Psoas muscle (tissue), 8 donors: Measurements from ENCODE around the gene DNAH3. TPM values are rescaled to one million over a fixed set of nuclear protein-coding genes. Genes with fewer than 3 reads are reported as not detected.

ENCODE experiments used
- ATAC-seq, 4 donors: fragments of 200-7000 bp; cut with Tn5 transposase; one replicate each; pipeline ENCODE4 v1.9.1; 2020; ENCODE audit warnings: moderate library complexity in 3 of 4, mild to moderate bottlenecking in 2 of 4
- DNase-seq, 2 donors: peaks; one replicate each; pipeline ENCODE4 v3.0.0-alpha.2; 2020
- H3K27ac ChIP-seq: fragments of 200-600 bp; one replicate; pipeline ENCODE4 v1.8.0; 2022
- H3K27me3 ChIP-seq, 3 donors: fragments of 200-600 bp in 1 of 3; one replicate each; pipeline versions ENCODE4 v1.6.1 to v1.8.0; 2013 to 2022; ENCODE audit warnings: low read length in 2 of 3, mild to moderate bottlenecking in 2 of 3, moderate library complexity in 1 of 3; ENCODE audit not compliant: insufficient read depth in 3 of 3
- H3K36me3 ChIP-seq, 2 donors: fragments of 200-600 bp in 1 of 2; one replicate each; pipeline versions ENCODE4 v1.6.1 to v1.8.0; 2013 to 2022; ENCODE audit warnings: low read depth in 1 of 2, mild to moderate bottlenecking in 1 of 2, moderate library complexity in 1 of 2; ENCODE audit not compliant: insufficient read depth in 1 of 2
- H3K4me1 ChIP-seq: fragments of 200-600 bp; one replicate; pipeline ENCODE4 v1.8.0; 2022
- H3K4me3 ChIP-seq: fragments of 200-600 bp; one replicate; pipeline ENCODE4 v1.8.0; 2022; ENCODE audit warnings: mild to moderate bottlenecking
- H3K9me3 ChIP-seq: fragments of 200-600 bp; one replicate; pipeline ENCODE4 v1.8.0; 2022
- WGBS, 3 donors: extraction: QIAGEN DNeasy Blood & Tissue Kit; methylation state at CpG; one replicate each; pipeline versions ENCODE4 v1.1.6 to v1.1.7; 2013; 5-methylcytosine and 5-hydroxymethylcytosine counted together
- intact Hi-C, 2 donors: fragments of 100-400 bp; cut with DNase I; formaldehyde crosslinking; loops; one replicate each; pipeline versions ENCODE4 v1.11.0 to v1.14.2; 2022
- polyA plus RNA-seq, 3 donors: library from polyadenylated mRNA; stranded (reverse); fragments of 200-250 nt; gene quantifications; one replicate each; pipeline ENCODE4 v1.2.3, GENCODE V29; 2013
- total RNA-seq, 4 donors: library from RNA; stranded (reverse); fragmentation: NEBNext Ultra II Directional in 2 of 4; extraction: Animal tissue kit (Norgen Biotek cat#: 25700) in 2 of 4; gene quantifications; one replicate each; pipeline versions ENCODE4 v1.2.1 to v1.2.4, GENCODE V29; 2021 to 2023
- TF ChIP-seq, protein P1 (sequence below): fragments of 200-600 bp; IDR thresholded peaks from one replicate; pipeline ENCODE4 v1.8.0; 2022; ENCODE audit warnings: antibody characterized with exemption
- donor health status: healthy with polysubstance abuse.
- donor health status: DM: no; HTN: no; CAD: no; lungs with moderate emphysema.
- donor health status: Bipolar disorder and iron deficiency.
- donor health status: healthy.
- donor health status: DM: yes; HTN: yes; CAD: no.
- donor health status: DM: no; HTN: no; CAD: no.
- donor health status: DM: no; HTN: no; CAD: no.
- donor health status: DM: yes; HTN: yes; CAD: no.

DNAH3 gene
- total and polyA plus RNA-seq, 7 donors = 0.01 to 2.1 (median 0.17) TPM; not detected in 1

DNA sequence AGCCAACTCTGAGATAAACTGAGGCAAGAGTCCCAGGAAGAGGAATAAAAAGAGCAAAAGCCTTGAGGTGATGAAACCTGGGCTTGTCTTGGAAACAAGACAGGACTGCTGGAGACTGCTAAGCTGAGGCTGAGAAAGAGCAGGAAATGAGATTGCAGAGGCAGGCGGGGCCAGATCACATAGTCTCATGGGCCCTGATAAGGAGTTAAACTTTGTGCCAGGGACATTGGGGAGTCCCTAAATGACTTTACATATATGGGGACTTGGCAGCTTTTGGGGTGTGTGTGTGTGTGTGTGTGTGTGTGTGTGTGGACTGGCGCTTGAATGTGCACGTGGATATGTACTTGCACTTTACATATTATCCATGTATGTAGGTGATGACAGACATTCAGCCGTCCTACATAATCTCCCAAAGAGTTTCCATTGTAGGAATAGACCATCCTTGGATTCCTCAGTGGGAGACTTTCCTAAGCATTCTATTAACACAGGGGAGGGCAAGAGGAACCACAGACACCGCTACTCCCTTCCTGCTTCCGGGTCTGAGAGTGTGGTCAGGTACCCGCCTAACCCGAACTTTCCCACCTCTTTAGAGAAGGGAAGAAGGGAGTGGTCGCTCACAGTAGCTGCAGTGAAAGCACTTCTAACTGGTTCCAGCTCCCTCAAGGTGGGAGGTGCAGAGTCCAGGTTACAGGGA is 127.0 kb downstream of the DNAH3 start:
- no peak for ATAC-seq
- WGBS, 3 donors = 77 to 86% (median 79%) methylated on average over 9 of the region's 9 CpGs
- DNase-seq = no peak
- H3K27ac ChIP-seq = no peak overlapping the region
- intact Hi-C loops = loop anchor here in 1 of 2 donors (10.0 kb wide), 1 partner anchor 61 kb away; no protein-coding TSS in a partner anchor
- no peak overlapping the region for H3K4me3 ChIP-seq
- no peaks in the 10 kb centered on the region for H3K36me3 ChIP-seq
- H3K27me3 ChIP-seq = no peaks in the 10 kb centered on the region
- H3K4me1 ChIP-seq = no peaks in the 10 kb centered on the region
- no peaks in the 10 kb centered on the region for H3K9me3 ChIP-seq
- TF ChIP-seq, protein P1, sequence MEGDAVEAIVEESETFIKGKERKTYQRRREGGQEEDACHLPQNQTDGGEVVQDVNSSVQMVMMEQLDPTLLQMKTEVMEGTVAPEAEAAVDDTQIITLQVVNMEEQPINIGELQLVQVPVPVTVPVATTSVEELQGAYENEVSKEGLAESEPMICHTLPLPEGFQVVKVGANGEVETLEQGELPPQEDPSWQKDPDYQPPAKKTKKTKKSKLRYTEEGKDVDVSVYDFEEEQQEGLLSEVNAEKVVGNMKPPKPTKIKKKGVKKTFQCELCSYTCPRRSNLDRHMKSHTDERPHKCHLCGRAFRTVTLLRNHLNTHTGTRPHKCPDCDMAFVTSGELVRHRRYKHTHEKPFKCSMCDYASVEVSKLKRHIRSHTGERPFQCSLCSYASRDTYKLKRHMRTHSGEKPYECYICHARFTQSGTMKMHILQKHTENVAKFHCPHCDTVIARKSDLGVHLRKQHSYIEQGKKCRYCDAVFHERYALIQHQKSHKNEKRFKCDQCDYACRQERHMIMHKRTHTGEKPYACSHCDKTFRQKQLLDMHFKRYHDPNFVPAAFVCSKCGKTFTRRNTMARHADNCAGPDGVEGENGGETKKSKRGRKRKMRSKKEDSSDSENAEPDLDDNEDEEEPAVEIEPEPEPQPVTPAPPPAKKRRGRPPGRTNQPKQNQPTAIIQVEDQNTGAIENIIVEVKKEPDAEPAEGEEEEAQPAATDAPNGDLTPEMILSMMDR = no peak

DNA sequence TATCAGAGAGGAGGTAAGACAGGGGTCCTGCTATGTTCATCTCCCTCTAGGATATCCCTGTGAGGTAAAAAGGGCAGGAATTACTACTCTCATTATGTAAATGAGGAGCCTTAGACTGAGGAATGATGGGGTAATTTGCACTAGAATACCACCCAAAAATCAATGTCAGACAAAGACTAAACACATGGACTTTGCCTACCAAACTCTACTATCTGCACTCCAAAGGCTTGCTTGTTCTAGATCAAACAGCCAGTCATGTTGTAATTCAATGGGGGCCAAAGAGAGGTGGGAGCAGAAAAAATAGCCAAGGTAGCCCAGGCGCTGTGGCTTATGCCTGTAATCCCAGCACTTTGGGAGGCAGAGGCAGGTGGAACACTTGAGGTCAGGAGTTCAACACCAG is 129.3 kb downstream of the DNAH3 start:
- ATAC-seq = no peak

DNA sequence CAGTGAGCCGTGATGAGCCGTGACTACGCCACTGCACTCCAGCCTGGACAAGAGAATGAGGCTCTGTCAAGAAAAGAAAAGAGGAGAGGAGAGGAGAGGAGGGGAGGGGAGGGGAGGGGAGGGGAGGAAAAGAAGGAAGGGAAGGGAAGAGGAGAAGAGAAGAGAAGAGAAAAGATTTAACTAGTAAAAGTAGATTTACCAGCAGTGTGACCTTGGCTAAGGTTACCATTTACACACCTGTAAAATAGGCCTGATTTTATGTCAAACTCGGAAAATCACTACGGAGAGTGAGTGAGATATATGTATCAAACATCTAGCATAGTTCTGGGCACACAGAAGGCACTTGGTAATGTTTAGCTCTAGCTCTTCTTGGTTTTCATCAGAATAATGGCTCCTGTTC is 140.8 kb downstream of the DNAH3 start:
- intact Hi-C loops = loop anchor here in 1 of 2 donors (10.0 kb wide), 2 partner anchors 85 to 155 kb away; no protein-coding TSS in a partner anchor
- TF ChIP-seq, protein P1 = no peak
- no peaks in the 10 kb centered on the region for H3K4me1 ChIP-seq
- ATAC-seq (no peak), DNase-seq (no peak)
- WGBS, 3 donors = 90 to 95% (median 95%) methylated on average over 3 to 5 of the region's 5 CpGs
- no peaks in the 10 kb centered on the region for H3K27me3 ChIP-seq
- no peak overlapping the region for H3K27ac ChIP-seq
- H3K9me3 ChIP-seq = peaks cover 7% of the 10 kb centered on the region
- H3K36me3 ChIP-seq = no peaks in the 10 kb centered on the region
- no peak overlapping the region for H3K4me3 ChIP-seq

More for the DNA sequence above, 129.3 kb downstream of the DNAH3 start:
- DNase-seq = no peak
- intact Hi-C loops = loop anchor here in 1 of 2 donors (10.0 kb wide), 1 partner anchor 63 kb away; no protein-coding TSS in a partner anchor
- TF ChIP-seq, protein P1 = no peak
- no peak overlapping the region for H3K4me3 ChIP-seq
- H3K9me3 ChIP-seq = no peaks in the 10 kb centered on the region
- no peaks in the 10 kb centered on the region for H3K27me3 ChIP-seq
- no peak overlapping the region for H3K27ac ChIP-seq
- H3K4me1 ChIP-seq = no peaks in the 10 kb centered on the region
- WGBS, 3 donors = 77 to 91% (median 87%) methylated on average over 1 of the region's 1 CpG
- no peaks in the 10 kb centered on the region for H3K36me3 ChIP-seq

DNA sequence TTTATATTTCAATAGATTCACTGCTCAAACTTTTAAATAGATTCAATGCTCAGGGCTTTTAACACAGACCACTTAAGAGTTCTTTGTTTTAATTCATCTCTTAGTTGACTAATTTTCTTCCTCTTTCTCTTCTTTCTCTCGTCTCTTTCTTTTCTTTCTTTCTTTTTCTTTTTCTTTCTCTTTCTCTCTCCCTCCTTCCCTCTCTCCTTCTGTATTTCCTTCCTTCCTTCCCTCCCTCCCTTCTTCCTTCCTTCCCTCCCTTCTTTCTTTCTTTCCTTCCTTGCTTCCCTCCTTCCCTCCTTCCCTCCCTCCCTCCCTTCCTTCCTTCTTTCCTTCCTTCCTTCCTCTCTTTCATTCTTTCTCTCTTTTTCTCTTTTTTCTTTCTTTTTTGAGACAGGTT is 145.6 kb downstream of the DNAH3 start:
- TF ChIP-seq, protein P1 = no peak
- Histone ChIP-seq H3K27me3 (no peaks in the 10 kb centered on the region), H3K4me1 (no peaks in the 10 kb centered on the region), H3K36me3 (no peaks in the 10 kb centered on the region), H3K9me3 (no peaks in the 10 kb centered on the region), H3K27ac (no peak overlapping the region), H3K4me3 (no peak overlapping the region)
- intact Hi-C loops = loop anchor here in 1 of 2 donors (10.0 kb wide), 2 partner anchors 90 to 150 kb away; no protein-coding TSS in a partner anchor
- WGBS, 3 donors = 72 to 80% (median 73%) methylated on average over 1 of the region's 1 CpG
- no peak for ATAC-seq
- no peak for DNase-seq
